ENCODE data around the gene OR5W2.

OR5W2 gene

GRCh38 chr11:55914482-55914881, at the start of gene OR5W2:
OR5W2 (minus strand) TSS chr11:55914582; CDS start chr11:55914582, 0 bp downstream.
- no peak within 1 kb of the TSS for H3K4me3 ChIP-seq (ENCODE audit: low read depth, low read length)
- no peak for TF ChIP-seq CTCF (IDR thresholded peaks at IDR 0.05; ENCODE audit: borderline replicate concordance, insufficient read depth, low read depth, low read length)

GRCh38 chr11:55956521-55956920, 42.1 kb upstream of the OR5W2 start:
- TF ChIP-seq CTCF (IDR thresholded peaks at IDR 0.05; ENCODE audit: borderline replicate concordance, insufficient read depth, low read depth, low read length), result no peak
- no peak overlapping the region for H3K4me3 ChIP-seq (ENCODE audit: low read depth, low read length)

- TF ChIP-seq CTCF (IDR thresholded peaks at IDR 0.05; ENCODE audit: borderline replicate concordance, insufficient read depth, low read depth, low read length), result no peak
- no peak overlapping the region for H3K4me3 ChIP-seq (ENCODE audit: low read depth, low read length)
Measured at GRCh38 chr11:55949330-55949729, 34.9 kb upstream of the OR5W2 start.

GRCh38 chr11:55942785-55943392, 28.5 kb upstream of the OR5W2 start:
- no peak for TF ChIP-seq CTCF (IDR thresholded peaks at IDR 0.05; ENCODE audit: borderline replicate concordance, insufficient read depth, low read depth, low read length)
- no peak overlapping the region for H3K4me3 ChIP-seq (ENCODE audit: low read depth, low read length)

- TF ChIP-seq CTCF (IDR thresholded peaks at IDR 0.05; ENCODE audit: borderline replicate concordance, insufficient read depth, low read depth, low read length), result no peak
Measured at GRCh38 chr11:55936300-55936699, 21.9 kb upstream of the OR5W2 start, which contains the start of gene OR5I1. OR5I1 (minus strand) TSS chr11:55936400; CDS start chr11:55936400, 0 bp downstream.

GRCh38 chr11:55920537-55920936, 6.2 kb upstream of the OR5W2 start:
- H3K4me3 ChIP-seq (ENCODE audit: low read depth, low read length), result no peak overlapping the region
- TF ChIP-seq CTCF (IDR thresholded peaks at IDR 0.05; ENCODE audit: borderline replicate concordance, insufficient read depth, low read depth, low read length), result no peak

More at GRCh38 chr11:55936300-55936699, 21.9 kb upstream of the OR5W2 start, which contains the start of gene OR5I1:
- no peak within 1 kb of the TSS for H3K4me3 ChIP-seq (ENCODE audit: low read depth, low read length)

GRCh38 chr11:55902308-55902707, 12.1 kb downstream of the OR5W2 start:
- no peak for TF ChIP-seq CTCF (IDR thresholded peaks at IDR 0.05; ENCODE audit: borderline replicate concordance, insufficient read depth, low read depth, low read length)
- H3K4me3 ChIP-seq (ENCODE audit: low read depth, low read length), result no peak overlapping the region
